IPS-15b (cell line): ENCODE measurements around the gene SMIM31.

Experiments
- H3K27me3 ChIP-seq: one replicate; pipeline ENCODE4 v1.6.1; 2013; ENCODE audit warnings: low read length; ENCODE audit not compliant: control insufficient read depth, insufficient read depth
- H3K36me3 ChIP-seq: one replicate; pipeline ENCODE4 v1.6.1; 2013; ENCODE audit warnings: low read length; ENCODE audit not compliant: control insufficient read depth, insufficient read depth
- H3K4me1 ChIP-seq: one replicate; pipeline ENCODE4 v1.6.1; 2013; ENCODE audit warnings: mild to moderate bottlenecking, low read length; ENCODE audit not compliant: control insufficient read depth, insufficient read depth
- H3K4me3 ChIP-seq: one replicate; pipeline ENCODE4 v1.5.1; 2013; ENCODE audit warnings: low read depth, low read length
- H3K9ac ChIP-seq: one replicate; pipeline ENCODE4 v1.6.1; 2013; ENCODE audit warnings: low read depth, mild to moderate bottlenecking, low read length
- H3K9me3 ChIP-seq: one replicate; pipeline ENCODE4 v1.6.1; 2013; ENCODE audit warnings: mild to moderate bottlenecking, low read length; ENCODE audit not compliant: control insufficient read depth, insufficient read depth

SMIM31 gene

DNA sequence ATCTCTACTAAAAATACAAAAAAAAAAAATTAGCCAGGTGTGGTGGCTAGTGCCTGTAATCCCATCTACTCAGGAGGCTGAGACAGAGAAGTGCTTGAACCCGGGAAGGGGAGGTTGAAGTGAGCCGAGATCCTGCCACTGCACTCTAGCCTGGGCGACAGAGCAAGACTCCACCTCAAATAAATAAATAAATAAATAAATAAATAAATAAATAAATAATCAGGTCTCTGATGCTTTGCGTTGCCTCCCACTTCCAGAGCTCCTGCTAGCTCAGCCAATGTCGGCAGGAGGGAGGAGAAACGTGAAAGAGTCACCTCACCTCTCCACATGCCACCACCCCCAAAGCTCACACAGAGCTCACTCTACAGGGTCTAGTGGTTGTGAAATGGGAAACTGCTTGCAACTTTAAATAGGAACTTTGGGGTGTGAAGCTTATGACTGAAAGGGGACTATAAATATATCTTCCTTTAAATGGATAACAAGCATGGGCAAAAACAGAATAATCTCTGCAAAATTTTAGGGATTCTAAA is 7.9 kb downstream of the SMIM31 start:
- no peaks in the 10 kb centered on the region for H3K27me3 ChIP-seq
- H3K4me1 ChIP-seq: no peaks in the 10 kb centered on the region
- no peak overlapping the region for H3K9ac ChIP-seq
- no peaks in the 10 kb centered on the region for H3K9me3 ChIP-seq
- H3K4me3 ChIP-seq: no peak overlapping the region
- H3K36me3 ChIP-seq: no peaks in the 10 kb centered on the region

DNA sequence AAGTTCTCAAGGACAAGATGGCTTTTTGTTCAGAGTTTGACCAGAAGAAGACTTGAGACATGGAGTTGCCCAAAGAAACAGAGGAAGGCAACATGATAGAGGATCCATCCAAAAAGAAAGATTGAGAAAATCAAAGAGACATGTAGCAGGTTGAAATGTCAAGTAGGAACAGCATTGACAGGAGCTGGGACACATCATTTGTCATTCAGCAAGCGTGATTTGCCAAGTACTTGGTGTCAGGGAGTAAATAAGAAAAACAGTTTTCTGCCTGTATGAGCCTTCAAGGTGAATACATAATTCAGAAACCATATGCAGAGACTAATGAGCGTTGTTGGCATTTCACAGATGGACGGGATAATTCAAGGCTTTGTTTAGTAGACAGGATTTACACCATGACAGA is 11.2 kb downstream of the SMIM31 start:
- no peak overlapping the region for H3K4me3 ChIP-seq
- H3K9me3 ChIP-seq: no peaks in the 10 kb centered on the region
- no peaks in the 10 kb centered on the region for H3K27me3 ChIP-seq
- no peaks in the 10 kb centered on the region for H3K4me1 ChIP-seq
- no peak overlapping the region for H3K9ac ChIP-seq
- no peaks in the 10 kb centered on the region for H3K36me3 ChIP-seq

DNA sequence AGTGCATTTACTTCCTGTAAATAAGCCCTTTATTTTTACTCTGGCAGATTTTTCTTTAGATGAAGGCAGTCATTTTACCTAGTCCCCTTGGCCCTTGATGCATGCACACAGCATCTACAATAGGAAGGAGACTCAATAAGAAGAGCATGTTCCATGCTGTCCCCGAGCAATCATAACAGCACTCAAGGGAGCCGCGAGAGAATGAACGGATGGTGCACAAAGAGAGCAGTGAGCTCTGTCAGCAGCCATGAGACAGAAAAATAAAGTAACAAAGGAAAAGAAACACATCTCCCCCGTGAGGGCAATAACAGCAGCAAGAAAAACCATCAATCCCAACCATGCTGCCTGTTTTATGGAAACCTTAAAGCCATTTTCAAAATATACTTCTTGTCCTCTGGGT is 11.9 kb downstream of the SMIM31 start:
- Histone ChIP-seq H3K9me3 (no peaks in the 10 kb centered on the region), H3K27me3 (no peaks in the 10 kb centered on the region), H3K36me3 (no peaks in the 10 kb centered on the region), H3K4me3 (no peak overlapping the region), H3K9ac (no peak overlapping the region), H3K4me1 (no peaks in the 10 kb centered on the region)

DNA sequence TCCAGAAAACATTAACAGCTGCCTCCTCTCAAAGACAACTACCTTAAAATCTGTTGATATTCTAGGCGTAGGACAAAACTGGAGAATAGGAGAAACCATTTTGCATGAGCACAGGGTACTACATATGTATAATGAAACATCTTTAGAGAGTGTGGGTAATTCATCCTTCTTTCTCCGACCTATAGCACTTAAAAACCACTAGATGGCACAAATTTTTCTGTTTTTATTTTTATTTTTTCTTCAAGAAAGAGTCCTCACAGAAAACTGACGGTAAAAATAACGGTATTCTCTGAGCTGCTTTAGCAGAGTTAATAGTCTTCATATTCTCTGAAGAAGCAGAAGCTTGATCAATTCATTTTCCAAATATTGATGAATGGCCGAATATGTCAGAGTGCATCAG is 14.6 kb downstream of the SMIM31 start:
- no peaks in the 10 kb centered on the region for H3K27me3 ChIP-seq
- no peak overlapping the region for H3K4me3 ChIP-seq
- H3K36me3 ChIP-seq: no peaks in the 10 kb centered on the region
- no peaks in the 10 kb centered on the region for H3K9me3 ChIP-seq
- no peaks in the 10 kb centered on the region for H3K4me1 ChIP-seq
- H3K9ac ChIP-seq: no peak overlapping the region

DNA sequence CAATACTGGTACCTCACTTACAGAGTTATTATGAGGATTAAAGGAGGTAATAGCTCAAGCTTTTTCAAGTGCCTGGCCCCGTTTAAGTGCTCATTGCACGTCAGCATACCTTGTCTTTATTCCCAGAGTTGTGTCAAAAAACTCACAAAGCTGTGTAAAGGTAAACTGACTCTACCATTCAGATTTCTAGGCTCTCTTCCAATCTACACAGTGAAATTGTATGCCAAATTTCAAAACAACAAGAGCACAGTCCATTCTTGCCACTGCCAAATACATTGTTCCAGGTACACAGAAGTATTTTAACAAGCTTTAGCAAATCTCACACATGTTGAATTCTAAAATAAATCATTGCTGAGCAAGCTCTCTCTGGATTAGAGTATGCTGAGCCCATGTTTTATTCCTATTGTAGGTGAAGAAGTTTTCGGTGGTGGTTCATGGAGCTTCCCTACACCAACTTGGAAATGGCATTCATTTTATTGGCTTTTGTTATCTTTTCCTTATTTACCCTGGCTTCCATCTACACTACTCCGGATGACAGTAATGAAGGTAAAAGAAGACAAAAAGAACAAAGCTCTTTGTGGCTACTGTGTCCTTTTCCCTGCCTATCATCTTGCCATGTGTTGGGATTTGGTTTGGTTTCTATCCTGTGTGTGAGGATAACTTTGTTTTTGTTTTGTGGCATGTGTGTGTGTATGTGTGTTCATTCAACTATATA is 16.2 kb downstream of the SMIM31 start:
- no peaks in the 10 kb centered on the region for H3K27me3 ChIP-seq
- H3K9me3 ChIP-seq: no peaks in the 10 kb centered on the region
- H3K4me3 ChIP-seq: no peak overlapping the region
- no peaks in the 10 kb centered on the region for H3K36me3 ChIP-seq
- H3K4me1 ChIP-seq: no peaks in the 10 kb centered on the region
- no peak overlapping the region for H3K9ac ChIP-seq

DNA sequence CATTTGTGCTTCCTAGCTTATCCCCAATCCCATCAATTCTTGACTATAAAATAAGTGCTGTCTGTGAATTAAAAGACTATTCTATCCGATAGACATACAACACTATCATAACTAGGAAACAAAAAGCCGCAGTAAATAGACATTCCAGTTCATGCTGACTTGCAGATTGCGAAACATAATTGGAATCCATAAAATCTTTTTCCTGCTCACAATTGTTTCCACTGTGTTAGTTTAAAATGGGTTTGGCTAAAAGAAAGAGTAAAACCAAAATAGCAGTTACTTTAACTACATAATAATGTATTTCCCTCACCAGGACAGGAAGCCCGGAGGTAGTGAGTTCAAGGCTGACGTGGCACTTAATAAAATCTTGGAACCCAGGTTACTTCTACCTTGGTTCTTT is 17.2 kb downstream of the SMIM31 start:
- H3K4me3 ChIP-seq: no peak overlapping the region
- no peaks in the 10 kb centered on the region for H3K4me1 ChIP-seq
- H3K9me3 ChIP-seq: no peaks in the 10 kb centered on the region
- H3K27me3 ChIP-seq: no peaks in the 10 kb centered on the region
- H3K36me3 ChIP-seq: no peaks in the 10 kb centered on the region
- no peak overlapping the region for H3K9ac ChIP-seq

DNA sequence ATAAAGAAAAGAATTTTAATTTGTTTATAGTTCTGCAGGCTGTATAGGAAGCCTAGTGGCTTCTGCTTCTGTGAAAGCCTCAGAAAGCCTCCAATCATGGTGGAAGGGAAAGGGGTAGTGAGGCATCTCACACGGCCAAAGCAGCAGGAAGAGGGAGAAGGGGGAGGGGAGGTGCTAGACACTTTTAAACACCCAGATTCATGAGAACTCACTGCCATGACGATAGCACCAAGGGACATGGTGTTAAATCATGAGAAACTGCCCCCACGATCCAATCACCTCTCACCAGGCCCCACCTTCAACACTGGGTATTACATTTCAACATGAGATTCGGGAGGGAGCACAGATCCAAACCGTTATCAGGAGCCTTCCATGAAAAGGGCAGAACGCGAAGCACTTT is 18.1 kb downstream of the SMIM31 start:
- H3K36me3 ChIP-seq: no peaks in the 10 kb centered on the region
- H3K4me3 ChIP-seq: no peak overlapping the region
- no peaks in the 10 kb centered on the region for H3K27me3 ChIP-seq
- no peaks in the 10 kb centered on the region for H3K4me1 ChIP-seq
- H3K9ac ChIP-seq: no peak overlapping the region
- no peaks in the 10 kb centered on the region for H3K9me3 ChIP-seq

DNA sequence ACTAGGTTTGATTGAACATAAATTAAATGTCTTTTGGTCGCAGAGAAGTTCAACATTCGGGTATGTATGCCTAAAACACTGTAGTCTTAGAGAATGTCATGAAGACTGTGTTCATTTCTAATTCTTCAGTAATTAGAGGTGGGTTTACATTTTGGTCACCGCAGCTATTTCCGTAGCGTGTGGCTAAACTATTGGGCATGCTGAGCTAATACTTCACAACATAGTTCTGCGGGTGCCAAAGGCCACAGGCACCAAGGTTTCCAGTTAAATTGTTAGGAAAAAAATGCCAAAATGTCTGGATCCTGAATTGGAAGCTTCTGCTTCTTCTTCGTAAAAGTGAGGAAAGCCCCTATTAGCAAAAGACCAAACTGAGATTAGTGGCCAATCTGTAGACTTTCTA is 25.1 kb downstream of the SMIM31 start:
- no peak overlapping the region for H3K4me3 ChIP-seq
- no peaks in the 10 kb centered on the region for H3K27me3 ChIP-seq
- H3K9me3 ChIP-seq: no peaks in the 10 kb centered on the region
- H3K4me1 ChIP-seq: no peaks in the 10 kb centered on the region
- no peak overlapping the region for H3K9ac ChIP-seq
- H3K36me3 ChIP-seq: no peaks in the 10 kb centered on the region

DNA sequence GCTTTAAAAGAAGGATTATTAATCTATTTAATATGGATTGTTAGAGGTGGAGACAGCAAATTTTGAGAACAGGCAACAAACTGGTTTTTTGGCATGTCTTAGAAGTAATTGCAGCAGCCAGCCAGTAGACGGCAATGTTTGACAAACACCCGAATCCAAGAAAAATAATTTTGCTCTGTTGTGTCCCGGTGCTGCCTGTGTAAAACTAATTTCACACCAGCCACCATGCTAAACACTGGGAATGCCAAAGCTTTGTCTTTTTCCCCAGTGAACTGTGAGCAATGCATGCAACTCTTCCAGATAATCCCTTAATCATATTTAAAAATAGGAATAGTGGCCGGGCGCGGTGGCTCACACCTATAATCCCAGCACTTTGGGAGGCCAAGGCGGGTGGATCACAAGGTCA is 25.9 kb downstream of the SMIM31 start:
- no peak overlapping the region for H3K9ac ChIP-seq
- H3K4me3 ChIP-seq: no peak overlapping the region
- H3K36me3 ChIP-seq: no peaks in the 10 kb centered on the region
- H3K4me1 ChIP-seq: no peaks in the 10 kb centered on the region
- no peaks in the 10 kb centered on the region for H3K9me3 ChIP-seq
- H3K27me3 ChIP-seq: no peaks in the 10 kb centered on the region

DNA sequence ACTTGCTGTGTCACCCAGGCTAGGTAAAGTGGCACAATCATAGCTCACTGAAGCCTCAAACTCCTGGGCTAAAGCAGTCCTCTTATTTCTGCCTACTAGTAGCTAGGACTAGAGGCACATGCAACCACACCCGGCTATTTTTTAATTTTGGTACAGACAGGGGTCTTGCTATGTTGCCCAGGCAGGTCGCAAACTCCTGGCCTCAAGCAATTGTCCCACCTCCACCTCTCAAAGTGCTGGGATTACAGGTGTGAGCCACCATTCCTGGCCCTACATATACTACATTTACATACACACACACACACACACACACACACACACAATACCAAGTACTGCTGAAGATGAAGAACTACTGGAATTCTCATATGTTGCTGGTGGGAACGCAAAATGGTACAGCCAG is 26.9 kb downstream of the SMIM31 start:
- H3K27me3 ChIP-seq: no peaks in the 10 kb centered on the region
- H3K9me3 ChIP-seq: no peaks in the 10 kb centered on the region
- H3K36me3 ChIP-seq: no peaks in the 10 kb centered on the region
- no peak overlapping the region for H3K4me3 ChIP-seq
- no peaks in the 10 kb centered on the region for H3K4me1 ChIP-seq
- no peak overlapping the region for H3K9ac ChIP-seq

DNA sequence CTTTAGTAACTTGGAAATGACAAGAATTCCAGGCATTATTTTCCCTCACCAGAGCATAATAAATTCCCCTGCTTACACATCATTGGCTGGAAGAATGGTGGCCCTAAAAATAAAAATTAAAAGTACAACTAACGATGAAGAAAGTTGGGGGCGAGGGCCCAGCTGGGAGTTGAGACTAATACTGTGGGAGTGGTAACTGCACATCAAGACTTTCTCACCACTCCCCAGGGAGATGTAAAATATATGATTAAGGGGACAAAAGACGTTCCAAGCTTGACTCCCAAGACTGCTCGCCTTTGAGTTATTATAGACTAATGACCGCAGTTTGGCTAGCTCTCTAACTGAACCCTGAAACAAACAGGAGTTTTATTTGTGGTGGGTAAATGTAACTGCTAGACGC is 30.0 kb downstream of the SMIM31 start:
- Histone ChIP-seq H3K4me3 (no peak overlapping the region), H3K36me3 (no peaks in the 10 kb centered on the region), H3K9ac (no peak overlapping the region), H3K9me3 (no peaks in the 10 kb centered on the region), H3K27me3 (no peaks in the 10 kb centered on the region), H3K4me1 (peaks cover 2% of the 10 kb centered on the region)

DNA sequence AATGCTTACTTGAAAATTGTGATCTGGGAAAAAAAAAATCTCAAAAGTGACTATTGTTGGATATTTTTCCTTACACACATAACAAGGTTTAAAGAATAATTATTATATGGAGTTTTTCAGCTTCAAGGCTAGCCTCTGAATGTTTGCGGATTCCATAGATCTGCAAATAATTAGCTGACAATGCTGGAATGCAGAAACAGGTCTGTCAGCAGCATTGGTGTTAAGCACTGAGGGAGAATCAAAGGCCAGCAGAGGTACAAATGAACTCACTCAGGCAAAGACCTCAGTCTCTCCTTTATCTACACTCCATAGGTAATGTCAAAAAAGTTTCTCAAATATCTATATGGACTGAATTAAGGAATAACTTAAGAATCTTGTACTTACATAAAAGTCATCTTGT is 35.1 kb downstream of the SMIM31 start:
- H3K9me3 ChIP-seq: no peaks in the 10 kb centered on the region
- no peaks in the 10 kb centered on the region for H3K36me3 ChIP-seq
- H3K4me1 ChIP-seq: peaks cover 2% of the 10 kb centered on the region
- H3K4me3 ChIP-seq: no peak overlapping the region
- no peaks in the 10 kb centered on the region for H3K27me3 ChIP-seq
- no peak overlapping the region for H3K9ac ChIP-seq
